Skeletal muscle satellite cell (primary cell): ENCODE data around the gene RNU5D-1. TPM values are rescaled to one million over a fixed set of nuclear protein-coding genes. Genes with fewer than 3 reads are reported as not detected.
A peak's percentile ranks its signal among the peaks of the same experiment; 100 is the strongest.
"Not testable (repeated sequence)": the region's sequence is repeated elsewhere in the genome, so short reads cannot be mapped to it uniquely, and the experiment has no call there.

Experiments used
- H3K27me3 ChIP-seq: 2 replicates; pipeline ENCODE4 v1.7.0; 2013; ENCODE audit warnings: low read length; ENCODE audit not compliant: control insufficient read depth, insufficient read depth
- H3K36me3 ChIP-seq: 2 replicates; pipeline ENCODE4 v1.7.0; 2013; ENCODE audit warnings: mild to moderate bottlenecking, control low read depth, low read length; ENCODE audit not compliant: insufficient read depth
- H3K4me1 ChIP-seq: 2 replicates; pipeline ENCODE4 v1.7.0; 2013; ENCODE audit warnings: low read length; ENCODE audit not compliant: control insufficient read depth, insufficient read depth
- H3K4me2 ChIP-seq: 2 replicates; pipeline ENCODE4 v1.7.0; 2013; ENCODE audit warnings: mild to moderate bottlenecking, low read length
- H3K4me3 ChIP-seq: 2 replicates; pipeline ENCODE4 v1.7.0; 2013; ENCODE audit warnings: low read length
- H3K9ac ChIP-seq: 2 replicates; pipeline ENCODE4 v1.7.0; 2013; ENCODE audit warnings: mild to moderate bottlenecking, low read depth, low read length, moderate library complexity
- H3K9me3 ChIP-seq: replicated peaks from 2 replicates; pipeline ENCODE4 v1.7.0; 2013; ENCODE audit warnings: mild to moderate bottlenecking, control low read depth, low read length
- total RNA-seq: library from RNA; depleted of rRNA; stranded (reverse); fragments of >200 nt; gene quantifications from 2 replicates; pipeline ENCODE4 v1.2.3, GENCODE V29; 2012; rRNA removed

Gene RNU5D-1
- total RNA-seq, result not detected in 2 replicates

DNA sequence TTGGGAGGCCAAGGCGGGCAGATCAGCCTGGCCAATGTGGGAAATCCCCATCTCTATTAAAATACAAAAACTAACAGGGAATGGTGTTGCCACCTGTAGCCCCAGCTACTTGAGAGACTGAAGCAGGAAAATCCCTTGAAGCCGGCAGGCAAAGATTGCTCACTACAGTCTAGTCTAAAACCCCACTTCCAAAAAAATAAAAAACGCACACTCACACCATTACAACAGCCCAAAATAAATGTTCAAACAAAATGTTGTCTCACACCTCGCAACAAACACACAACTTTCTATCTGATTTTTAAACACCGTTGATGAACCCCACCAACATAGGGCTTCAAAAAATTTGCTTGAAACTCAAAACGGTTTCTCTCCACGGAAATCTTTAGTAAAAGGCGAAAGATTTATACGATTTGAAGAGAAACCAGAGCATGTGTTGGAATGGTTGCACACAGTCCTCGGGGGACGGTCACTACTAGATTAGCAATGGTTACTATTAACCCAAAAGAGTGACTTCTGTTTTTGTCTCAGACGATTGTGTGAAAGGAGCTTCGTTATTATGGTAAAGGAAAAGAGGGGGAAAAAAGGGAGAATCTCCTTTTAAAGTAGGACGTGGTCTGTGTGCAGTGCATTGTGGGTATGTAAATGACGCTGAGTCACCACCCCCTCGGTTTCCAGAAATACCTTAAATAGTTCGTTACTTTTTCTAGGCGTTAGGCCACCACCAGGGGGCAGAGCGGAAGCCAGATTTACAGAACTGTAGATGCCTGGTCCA, at the start of gene RNU5D-1:
TSS of gene RNU5D-1 (minus strand) at position 430 of the 772 bp plus-strand sequence.
- H3K4me2 ChIP-seq, result peak within 1 kb of the TSS; percentile 49
- H3K27me3 ChIP-seq, result no peaks in the 10 kb centered on the region
- H3K36me3 ChIP-seq, result no peaks in the 10 kb centered on the region
- H3K9me3 ChIP-seq, result no peaks in the 10 kb centered on the region
- H3K4me3 ChIP-seq, result no peak within 1 kb of the TSS
- peak within 1 kb of the TSS; percentile 76 for H3K9ac ChIP-seq
- peaks cover 25% of the 10 kb centered on the region for H3K4me1 ChIP-seq

DNA sequence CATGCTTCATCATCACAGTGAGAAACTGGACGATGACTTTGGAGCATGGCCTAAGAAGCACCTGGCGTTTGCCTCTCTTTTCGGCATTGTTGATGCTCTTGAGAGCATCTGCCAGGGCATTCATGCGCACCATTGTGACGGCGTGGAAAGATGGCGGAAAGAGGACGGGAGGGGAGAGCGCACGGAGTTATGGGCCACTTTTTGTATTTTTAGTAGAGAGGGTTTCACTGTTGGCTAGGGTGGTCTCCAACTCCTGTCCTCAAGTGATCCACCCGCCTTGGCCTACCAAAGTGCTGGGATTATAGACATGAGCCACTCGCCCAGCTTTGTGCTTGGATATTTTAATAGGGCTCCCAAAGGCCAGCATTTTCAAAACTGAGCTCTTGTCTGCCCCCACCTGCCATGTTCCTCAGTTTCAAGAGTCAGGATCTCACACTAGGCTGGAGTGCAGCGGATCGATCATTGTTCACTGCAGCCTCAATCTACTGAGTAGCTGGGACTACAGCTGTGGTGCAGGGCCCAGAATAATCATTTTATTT, 49.7 kb upstream of the RNU5D-1 start:
- H3K36me3 ChIP-seq, result peaks cover 60% of the 10 kb centered on the region
- H3K4me1 ChIP-seq, result peaks cover 31% of the 10 kb centered on the region

DNA sequence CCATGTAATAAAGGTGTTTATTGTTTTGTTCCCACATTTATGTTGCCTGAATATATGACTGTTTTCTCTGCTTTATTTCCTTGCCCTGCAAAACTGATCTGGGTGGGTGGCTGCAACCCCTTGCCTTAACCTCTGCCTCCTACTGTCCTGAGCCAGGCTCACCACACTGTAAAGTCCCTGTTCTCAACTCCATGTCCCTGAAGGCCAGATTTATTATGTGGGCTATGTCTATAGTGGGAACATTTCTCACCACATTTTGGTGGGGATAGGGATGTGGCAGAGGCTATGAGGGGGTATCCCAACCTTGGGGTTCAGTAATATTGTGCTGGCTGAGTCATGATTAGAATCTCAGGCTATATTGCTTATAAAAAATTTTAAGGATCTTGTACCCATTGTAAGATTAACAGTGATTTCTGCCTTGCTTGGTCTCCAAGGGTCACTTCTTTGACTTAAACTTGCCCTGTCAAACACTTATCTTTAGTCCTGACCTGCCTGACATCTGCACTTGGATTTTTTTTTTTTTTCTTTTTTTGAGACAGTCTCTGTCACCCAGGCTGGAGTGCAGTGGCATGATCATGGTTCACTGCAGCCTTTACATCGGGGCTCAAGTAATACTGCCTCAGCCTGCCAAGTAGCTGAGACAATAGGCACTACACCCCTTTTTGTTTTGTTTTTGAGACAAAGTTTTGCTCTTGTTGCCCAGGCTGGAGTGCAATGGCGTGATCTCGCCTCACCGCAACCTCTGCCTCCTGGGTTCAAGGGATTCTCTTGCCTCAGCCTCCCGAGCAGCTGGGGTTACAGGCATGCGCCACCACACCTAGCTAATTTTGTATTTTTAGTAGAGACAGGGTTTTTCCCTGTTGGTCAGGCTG, 48.0 kb upstream of the RNU5D-1 start:
- Histone ChIP-seq H3K27me3 (no peaks in the 10 kb centered on the region), H3K9ac (no peak overlapping the region), H3K36me3 (peaks cover 60% of the 10 kb centered on the region), H3K9me3 (no peaks in the 10 kb centered on the region), H3K4me2 (peak overlapping the region; percentile 94), H3K4me3 (no peak overlapping the region), H3K4me1 (peaks cover 25% of the 10 kb centered on the region)

More for the DNA sequence above, 49.7 kb upstream of the RNU5D-1 start:
- Histone ChIP-seq H3K9me3 (no peaks in the 10 kb centered on the region), H3K4me3 (no peak overlapping the region), H3K9ac (no peak overlapping the region), H3K4me2 (no peak overlapping the region), H3K27me3 (no peaks in the 10 kb centered on the region)

DNA sequence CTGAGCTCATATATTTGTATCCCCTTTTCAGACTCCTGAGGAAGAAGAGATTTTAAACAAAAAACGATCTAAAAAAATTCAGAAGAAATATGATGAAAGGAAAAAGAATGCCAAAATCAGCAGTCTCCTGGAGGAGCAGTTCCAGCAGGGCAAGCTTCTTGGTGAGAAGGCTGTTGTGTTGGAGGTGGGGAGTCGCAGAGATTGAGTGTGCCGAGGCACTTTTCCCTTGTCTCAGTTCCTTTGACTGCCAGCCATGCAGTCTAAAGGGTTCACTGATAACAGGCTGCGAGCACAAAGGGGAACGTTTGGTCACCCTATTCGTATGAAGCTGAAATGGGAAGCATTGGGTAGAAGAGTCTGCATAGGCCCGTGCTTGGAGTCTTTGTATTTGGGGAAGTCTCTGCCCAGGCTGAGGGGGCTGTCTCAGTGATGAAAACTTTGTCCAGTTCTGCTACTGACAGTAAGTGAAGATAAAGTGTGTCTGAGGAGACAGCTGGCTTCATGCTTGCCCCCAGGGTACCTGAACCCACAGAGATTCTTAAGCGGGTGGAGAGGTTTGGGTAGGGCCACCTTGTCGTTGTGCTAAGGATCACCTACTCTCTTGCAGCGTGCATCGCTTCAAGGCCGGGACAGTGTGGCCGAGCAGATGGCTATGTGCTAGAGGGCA, 47.1 kb upstream of the RNU5D-1 start:
- H3K4me2 ChIP-seq, result peak overlapping the region; percentile 94
- H3K9ac ChIP-seq, result peak overlapping the region; percentile 95
- no peaks in the 10 kb centered on the region for H3K9me3 ChIP-seq
- H3K4me3 ChIP-seq, result peak overlapping the region; percentile 91
- peaks cover 60% of the 10 kb centered on the region for H3K36me3 ChIP-seq
- no peaks in the 10 kb centered on the region for H3K27me3 ChIP-seq
- H3K4me1 ChIP-seq, result peaks cover 17% of the 10 kb centered on the region

DNA sequence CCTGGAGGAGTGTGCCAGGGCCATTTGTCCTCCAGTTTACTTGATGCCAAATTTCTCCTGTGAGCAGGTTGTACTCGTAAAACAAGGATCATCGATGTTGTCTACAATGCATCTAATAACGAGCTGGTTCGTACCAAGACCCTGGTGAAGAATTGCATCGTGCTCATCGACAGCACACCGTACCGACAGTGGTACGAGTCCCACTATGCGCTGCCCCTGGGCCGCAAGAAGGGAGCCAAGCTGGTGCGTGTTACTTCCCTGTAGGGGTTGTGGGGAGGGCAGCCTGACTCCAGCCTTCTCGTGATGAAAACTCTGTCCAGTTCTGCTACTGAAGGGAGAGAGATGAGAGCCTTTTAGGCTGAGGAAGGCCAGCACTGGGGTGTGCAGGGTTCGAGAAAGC, 46.6 kb upstream of the RNU5D-1 start:
- H3K9me3 ChIP-seq, result no peaks in the 10 kb centered on the region
- peak overlapping the region; percentile 95 for H3K9ac ChIP-seq
- peaks cover 60% of the 10 kb centered on the region for H3K36me3 ChIP-seq
- H3K4me1 ChIP-seq, result peaks cover 17% of the 10 kb centered on the region
- H3K4me3 ChIP-seq, result peak overlapping the region; percentile 91
- peak overlapping the region; percentile 94 for H3K4me2 ChIP-seq
- H3K27me3 ChIP-seq, result no peaks in the 10 kb centered on the region

DNA sequence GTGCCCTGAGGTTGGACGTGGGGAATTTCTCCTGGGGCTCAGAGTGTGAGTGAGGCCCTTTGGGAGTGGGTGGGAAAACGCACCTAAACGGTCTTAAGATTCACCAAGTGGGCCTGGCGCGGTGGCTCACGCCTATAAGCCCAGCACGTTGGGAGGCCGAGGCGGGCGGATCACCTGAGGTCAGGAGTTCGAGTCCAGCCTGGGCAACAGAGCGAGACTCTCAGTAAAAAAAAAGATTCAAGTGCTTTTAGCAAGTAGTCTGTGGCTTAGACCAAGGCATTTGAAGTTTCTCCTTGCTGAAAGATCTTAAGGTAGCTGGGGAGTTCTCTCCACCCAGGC, 45.7 kb upstream of the RNU5D-1 start:
- peak overlapping the region; percentile 91 for H3K4me3 ChIP-seq
- H3K9me3 ChIP-seq, result no peaks in the 10 kb centered on the region
- peaks cover 17% of the 10 kb centered on the region for H3K4me1 ChIP-seq
- H3K27me3 ChIP-seq, result no peaks in the 10 kb centered on the region
- peak overlapping the region; percentile 95 for H3K9ac ChIP-seq
- H3K36me3 ChIP-seq, result peaks cover 60% of the 10 kb centered on the region
- peak overlapping the region; percentile 94 for H3K4me2 ChIP-seq

DNA sequence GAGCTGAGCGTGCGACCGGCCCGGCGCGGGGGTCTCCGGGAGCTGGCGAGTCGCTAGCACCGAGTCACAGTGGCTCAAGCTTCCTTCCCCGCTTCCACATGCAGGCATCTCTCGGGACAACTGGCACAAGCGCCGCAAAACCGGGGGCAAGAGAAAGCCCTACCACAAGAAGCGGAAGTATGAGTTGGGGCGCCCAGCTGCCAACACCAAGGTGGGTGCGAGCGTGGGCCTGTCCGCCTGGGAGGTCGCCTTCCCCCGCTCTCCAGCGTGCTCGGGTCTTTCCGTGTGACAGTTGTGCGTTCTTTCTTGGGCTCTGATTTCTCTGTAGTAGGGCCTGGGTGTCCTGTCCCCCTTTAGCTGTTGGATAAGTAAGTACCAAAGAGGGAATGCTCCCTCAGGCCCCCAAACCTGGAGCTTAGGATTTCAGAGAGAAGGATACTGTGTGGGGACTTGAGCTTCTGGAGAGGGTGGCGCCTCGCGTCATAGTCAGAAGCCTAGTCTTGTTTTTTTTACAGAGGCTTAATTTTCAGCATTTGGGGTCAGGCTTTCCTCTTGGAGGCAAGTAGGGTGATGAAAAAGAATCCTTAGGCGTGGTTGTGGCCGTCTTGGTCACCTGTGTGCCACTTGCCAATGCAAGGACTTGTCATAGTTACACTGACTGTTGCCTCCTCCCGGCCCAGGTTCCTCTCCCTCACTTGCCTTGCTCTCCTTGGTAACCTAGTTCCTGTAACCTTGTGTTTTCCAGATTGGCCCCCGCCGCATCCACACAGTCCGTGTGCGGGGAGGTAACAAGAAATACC, 45.2 kb upstream of the RNU5D-1 start:
- no peaks in the 10 kb centered on the region for H3K9me3 ChIP-seq

DNA sequence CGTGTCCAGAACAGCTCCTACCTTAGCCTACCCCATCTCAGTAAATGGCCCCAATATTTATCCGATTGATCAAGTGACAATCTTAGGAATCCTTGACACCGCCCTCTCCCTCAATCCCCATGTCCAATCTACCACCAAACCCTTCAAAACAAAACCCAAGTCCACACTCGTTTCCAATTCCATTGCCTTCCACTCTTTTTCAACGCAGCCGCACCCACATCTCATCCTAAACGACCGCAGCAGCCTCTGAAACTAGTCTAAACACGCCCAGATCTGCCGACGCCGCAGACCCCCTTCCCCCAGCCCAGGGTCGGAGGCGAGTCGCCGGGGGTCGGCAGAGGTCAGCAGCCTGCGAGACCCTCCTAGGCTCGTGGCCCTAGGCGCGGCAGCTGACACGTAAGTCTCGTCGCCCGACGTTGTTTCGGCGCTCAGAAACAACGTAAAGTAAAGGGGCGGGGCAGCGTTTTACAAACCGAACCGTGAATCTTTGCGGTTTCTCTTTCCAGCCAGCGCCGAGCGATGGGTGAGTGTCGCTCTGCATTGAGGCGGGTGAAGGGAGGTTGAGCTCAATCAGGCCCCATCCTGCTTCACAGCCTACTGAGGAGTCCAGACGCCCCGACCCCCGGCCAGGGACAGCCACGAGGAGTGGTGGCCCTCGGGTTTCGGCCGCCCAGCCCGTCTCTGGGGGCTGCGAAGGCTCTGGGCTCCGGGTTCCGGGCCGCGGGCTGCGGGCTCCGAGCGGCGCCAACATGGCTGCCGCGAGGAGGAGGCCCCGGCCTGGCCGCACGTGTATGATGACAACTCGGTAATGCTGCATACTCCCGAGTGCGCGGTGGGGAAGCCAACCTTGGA, 44.3 kb upstream of the RNU5D-1 start, which contains the start of gene RPS8:
TSS of gene RPS8 (plus strand) at position 463 of the 852 bp plus-strand sequence. CDS start at position 520, 57 bp downstream.
- peaks cover 46% of the 10 kb centered on the region for H3K36me3 ChIP-seq
- H3K4me1 ChIP-seq, result peaks cover 17% of the 10 kb centered on the region
- no peaks in the 10 kb centered on the region for H3K9me3 ChIP-seq
- no peaks in the 10 kb centered on the region for H3K27me3 ChIP-seq
- H3K9ac ChIP-seq, result peak within 1 kb of the TSS; percentile 95
- peak within 1 kb of the TSS; percentile 91 for H3K4me3 ChIP-seq
- H3K4me2 ChIP-seq, result peak within 1 kb of the TSS; percentile 94

More for the DNA sequence above, 45.2 kb upstream of the RNU5D-1 start:
- H3K36me3 ChIP-seq, result peaks cover 55% of the 10 kb centered on the region
- H3K4me3 ChIP-seq, result peak overlapping the region; percentile 91
- H3K27me3 ChIP-seq, result no peaks in the 10 kb centered on the region
- H3K9ac ChIP-seq, result peak overlapping the region; percentile 95
- peaks cover 17% of the 10 kb centered on the region for H3K4me1 ChIP-seq
- peak overlapping the region; percentile 94 for H3K4me2 ChIP-seq

DNA sequence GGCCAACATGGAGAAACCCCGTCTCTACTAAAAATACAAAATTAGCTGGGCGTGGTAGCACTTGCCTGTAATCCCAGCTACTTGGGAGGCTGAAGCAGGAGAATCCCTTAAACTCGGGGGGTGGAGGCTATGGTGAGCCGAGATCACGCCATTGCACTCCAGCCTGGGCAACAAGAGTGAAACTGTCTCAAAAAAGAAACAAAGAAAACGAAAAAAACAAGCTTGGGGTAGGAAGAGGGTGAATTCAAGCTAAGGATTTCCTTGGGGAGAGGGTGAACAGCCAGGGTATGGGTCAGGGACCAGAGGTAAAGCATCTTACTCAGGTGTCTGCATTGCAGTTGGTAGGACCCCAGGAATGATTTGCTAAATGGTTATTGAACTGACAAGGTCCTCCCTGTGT, 35.5 kb upstream of the RNU5D-1 start:
- H3K9ac ChIP-seq, H3K4me3 ChIP-seq, H3K27me3 ChIP-seq, H3K4me1 ChIP-seq, H3K9me3 ChIP-seq, H3K4me2 ChIP-seq: not testable (repeated sequence)
- peaks cover 21% of the 10 kb centered on the region for H3K36me3 ChIP-seq

DNA sequence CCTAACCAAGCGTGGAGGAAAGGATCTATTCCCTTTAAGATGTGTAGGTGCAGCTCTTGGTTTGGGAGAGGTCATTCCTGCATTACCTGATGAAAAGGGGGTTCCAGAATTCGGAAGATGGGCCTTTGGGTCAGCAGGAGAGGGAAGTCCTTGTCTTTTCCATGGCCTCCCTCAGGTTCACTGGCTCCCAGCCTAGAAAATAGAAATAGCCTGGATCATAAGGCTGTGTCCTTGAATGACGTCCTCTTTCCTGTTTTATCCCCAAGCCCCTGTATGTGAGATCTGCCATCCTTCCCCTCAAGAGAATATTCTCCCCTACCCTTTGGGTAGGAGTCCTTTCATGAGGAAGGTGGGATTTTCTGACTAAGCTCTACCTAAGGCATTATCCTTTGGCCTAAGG, 29.9 kb upstream of the RNU5D-1 start:
- Histone ChIP-seq H3K27me3 (no peaks in the 10 kb centered on the region), H3K9me3 (no peaks in the 10 kb centered on the region), H3K4me3 (no peak overlapping the region), H3K4me1 (no peaks in the 10 kb centered on the region), H3K9ac (no peak overlapping the region), H3K4me2 (no peak overlapping the region), H3K36me3 (peaks cover 51% of the 10 kb centered on the region)
